D341Med (cell line): Measurements from ENCODE around the gene PTPRT.

Experiments
- DNase-seq: peaks from one replicate; pipeline ENCODE4 v3.0.0; 2012; ENCODE audit warnings: low spot score

The PTPRT gene

GRCh38 chr20:42113236-42113635 lies 1076.5 kb downstream of the PTPRT start:
- DNase-seq = no peak

- no peak for DNase-seq
These were observed 1077.5 kb downstream of the PTPRT start for GRCh38 chr20:42112161-42112560.

- no peak for DNase-seq
These were observed 1078.4 kb downstream of the PTPRT start for GRCh38 chr20:42111349-42111748.

DNA sequence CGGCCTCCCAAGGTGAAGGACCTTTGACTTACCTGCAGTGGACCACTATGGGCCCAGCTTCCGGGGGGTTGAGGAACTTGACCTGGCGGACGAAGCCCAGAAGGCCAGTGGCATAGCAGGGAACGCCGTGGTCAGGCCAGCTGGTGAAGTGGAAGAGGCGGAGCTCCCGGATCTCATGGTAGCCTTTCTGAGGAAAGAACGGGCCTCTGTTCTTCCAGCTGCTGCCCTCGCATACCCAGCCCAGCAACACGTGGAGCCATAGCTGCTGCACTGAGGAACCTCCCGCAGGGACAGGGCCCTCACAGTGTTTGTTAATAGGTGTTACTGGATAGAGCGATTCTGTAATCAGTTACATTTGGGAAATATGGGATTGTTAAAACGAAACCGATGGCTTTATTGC lies 1079.4 kb downstream of the PTPRT start:
- DNase-seq = no peak

DNA sequence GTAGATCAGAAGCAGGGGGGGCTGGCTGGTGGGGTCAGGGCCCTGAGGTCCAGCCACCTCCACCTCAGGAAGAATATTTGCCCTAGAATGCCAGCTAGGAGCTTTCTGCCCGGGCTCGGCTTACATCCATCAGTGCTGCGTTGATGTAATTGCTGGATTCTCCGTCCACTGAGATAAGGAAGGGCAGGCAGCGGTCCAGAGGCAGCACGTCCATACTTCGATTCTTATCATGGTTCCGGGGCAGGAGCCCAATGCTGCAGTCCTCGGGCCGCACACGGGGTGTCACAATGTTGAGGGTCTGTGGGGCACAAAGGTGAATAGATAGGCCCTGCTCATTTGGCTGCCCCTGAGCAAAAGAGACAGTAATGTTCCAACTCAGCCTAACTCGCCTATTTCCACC lies 1087.7 kb downstream of the PTPRT start:
- DNase-seq = no peak

GRCh38 chr20:42100137-42100704 lies 1089.5 kb downstream of the PTPRT start:
- no peak for DNase-seq

- no peak for DNase-seq
These were observed 1090.6 kb downstream of the PTPRT start for GRCh38 chr20:42099101-42099500.

GRCh38 chr20:42098418-42098817 lies 1091.3 kb downstream of the PTPRT start:
- DNase-seq = peak; percentile 44

- DNase-seq = no peak
These were observed 1092.0 kb downstream of the PTPRT start for GRCh38 chr20:42097741-42098140.

DNA sequence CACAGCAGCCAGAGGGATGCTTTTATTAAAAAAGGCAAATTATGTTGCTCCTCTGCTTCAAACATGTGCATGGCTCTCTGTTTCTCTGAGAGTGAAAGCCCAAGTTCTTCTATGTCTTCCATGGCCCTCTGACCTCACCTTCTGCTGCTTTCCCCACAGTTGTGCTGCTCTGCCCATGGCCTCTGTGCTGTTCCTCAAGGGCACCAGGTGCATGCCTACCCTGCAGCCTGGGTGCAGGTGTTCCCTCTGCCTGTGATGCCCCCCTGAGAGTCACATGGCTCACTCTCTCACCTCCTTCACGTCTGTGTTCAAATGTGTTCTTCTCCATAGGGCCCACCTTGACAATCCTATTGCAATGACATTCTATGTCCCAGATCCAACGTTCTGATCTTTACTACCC lies 1094.5 kb downstream of the PTPRT start:
- no peak for DNase-seq

- DNase-seq = peak; percentile 45
These were observed 1095.9 kb downstream of the PTPRT start for GRCh38 chr20:42093542-42094440.

DNA sequence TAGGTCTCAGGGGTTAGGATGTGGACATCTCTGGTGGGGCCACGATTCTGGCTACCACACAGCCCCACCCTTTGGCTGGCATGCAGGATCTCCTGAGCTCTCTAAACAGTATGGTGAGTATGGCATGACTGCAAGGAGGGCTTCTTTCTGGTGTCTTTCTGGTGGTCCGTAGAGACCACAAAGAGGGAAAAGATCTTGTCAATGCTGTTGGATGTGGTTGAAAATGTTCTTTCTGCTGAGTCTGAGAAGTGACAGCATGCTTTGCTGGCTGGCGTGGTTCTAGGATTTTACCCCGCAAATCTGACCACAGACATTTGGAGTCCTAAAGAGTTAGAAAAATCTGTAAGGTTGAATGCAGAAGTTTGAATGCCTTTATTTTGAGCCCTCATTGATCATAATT lies 1096.7 kb downstream of the PTPRT start:
- DNase-seq = no peak

GRCh38 chr20:42085366-42085765 lies 1104.3 kb downstream of the PTPRT start:
- no peak for DNase-seq

DNA sequence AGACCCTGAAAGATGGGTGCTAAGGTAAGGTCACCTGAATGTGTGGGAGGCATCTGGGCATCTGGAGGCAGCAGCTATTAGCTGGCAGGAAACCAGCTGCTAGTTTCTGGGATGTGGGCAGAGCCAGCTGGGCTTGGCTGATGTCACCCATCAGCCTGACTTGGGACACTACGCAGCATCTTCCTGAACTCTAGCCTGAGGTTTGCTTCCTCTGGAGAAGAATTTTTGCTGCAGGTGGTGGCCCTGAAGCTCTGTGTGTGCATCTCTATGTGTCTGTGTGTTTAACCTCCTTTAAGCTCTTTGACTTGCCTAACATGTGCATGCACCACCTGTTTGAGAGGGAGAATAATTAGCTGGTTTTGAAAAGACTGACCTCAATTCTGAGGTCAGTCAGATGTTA lies 1106.4 kb downstream of the PTPRT start:
- no peak for DNase-seq

DNA sequence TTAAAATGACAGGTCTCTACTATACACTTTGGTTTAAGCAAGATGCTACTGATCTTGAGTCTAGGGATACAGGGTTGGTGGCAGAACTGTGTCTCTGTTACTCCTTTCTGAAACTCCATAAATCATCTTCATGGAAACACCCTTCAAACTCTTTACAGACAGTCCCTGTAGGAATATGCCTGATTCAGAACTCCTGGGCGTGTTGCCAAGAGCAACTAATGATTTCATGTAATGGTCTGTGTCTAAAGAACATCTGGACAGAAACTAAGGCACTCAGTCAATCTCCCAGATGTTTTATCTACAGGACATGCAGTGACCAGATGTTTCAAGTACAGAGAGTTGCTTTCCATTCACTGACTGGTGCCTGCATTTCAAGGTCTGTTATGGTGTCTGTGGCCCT lies 1107.1 kb downstream of the PTPRT start:
- DNase-seq = no peak

GRCh38 chr20:42080956-42081355 lies 1108.8 kb downstream of the PTPRT start:
- no peak for DNase-seq

- no peak for DNase-seq
These were observed 1114.8 kb downstream of the PTPRT start for GRCh38 chr20:42074944-42075343.

DNA sequence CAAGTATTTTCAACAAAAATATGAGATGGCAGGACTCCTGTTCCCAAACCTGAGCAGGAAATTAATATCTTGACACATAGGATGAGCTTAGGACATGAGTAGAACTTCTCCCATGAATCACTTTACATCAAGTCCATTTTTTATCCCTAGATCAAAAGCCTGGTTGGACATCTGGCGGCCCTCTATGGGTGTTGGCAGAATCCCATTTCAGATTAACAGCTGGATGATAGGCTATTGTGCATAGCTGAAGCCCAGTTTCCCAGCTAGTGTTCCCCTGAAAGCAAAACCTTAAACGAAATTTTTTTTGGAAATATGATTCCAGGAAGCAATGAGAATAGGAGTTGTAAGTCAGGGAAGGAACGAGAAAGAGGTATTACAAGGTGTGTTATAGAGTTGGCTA lies 1122.1 kb downstream of the PTPRT start:
- no peak for DNase-seq

- no peak for DNase-seq
These were observed 1122.5 kb downstream of the PTPRT start for GRCh38 chr20:42067174-42067573.

DNA sequence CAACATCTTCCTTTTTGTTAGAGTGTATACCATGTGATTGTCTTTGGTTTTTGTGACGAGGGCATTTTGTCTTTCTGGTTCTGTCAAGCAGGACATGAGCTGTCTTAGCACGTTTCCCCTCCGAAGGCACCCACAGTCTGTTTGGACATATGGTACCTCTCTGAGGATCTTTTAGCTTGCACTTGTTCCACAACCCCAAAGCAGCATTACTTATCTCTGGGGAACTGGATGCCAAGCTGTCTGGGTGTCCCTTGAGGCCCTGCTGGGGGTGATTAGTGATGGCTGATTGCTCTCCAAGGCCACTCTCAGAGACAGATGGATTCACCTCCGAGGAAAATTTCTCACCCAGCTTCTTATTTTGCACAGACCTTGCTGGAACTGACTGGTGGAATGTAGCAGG lies 1126.6 kb downstream of the PTPRT start:
- DNase-seq = peak; percentile 84

- DNase-seq = no peak
These were observed 1136.4 kb downstream of the PTPRT start for GRCh38 chr20:42053350-42053749.

DNA sequence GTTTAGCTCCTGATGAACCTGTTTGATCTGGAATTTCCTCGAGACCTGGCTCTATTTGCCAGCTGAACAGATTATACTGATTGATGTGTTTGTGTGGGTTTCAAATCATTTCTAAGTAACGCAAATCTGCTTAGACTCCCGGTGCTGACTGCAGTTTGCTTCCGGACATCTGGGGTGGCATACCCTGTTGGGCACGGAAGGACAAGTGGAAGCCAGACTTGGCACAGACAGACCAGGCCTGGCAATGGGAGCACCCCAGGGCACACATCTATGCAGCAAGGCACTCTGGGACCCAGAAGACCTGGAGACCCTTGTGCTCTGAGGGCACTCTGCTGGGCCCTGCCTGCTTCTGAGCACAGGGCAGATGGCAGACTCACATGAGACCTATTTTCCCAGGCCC lies 1137.8 kb downstream of the PTPRT start:
- DNase-seq = peak; percentile 52

GRCh38 chr20:42046371-42047085 lies 1143.2 kb downstream of the PTPRT start:
- DNase-seq = no peak
